ENCODE results near the gene B4GALNT2. TPM values are rescaled to one million over a fixed set of nuclear protein-coding genes. Genes with fewer than 3 reads are reported as not detected.
A peak's percentile ranks its signal among the peaks of the same experiment; 100 is the strongest.
"Not testable (repeated sequence)": the region's sequence is repeated elsewhere in the genome, so short reads cannot be mapped to it uniquely, and the experiment has no call there.

B4GALNT2 gene
- total RNA-seq, 5 donors from 2014 or later (not counting 1 experiment from before 2014, with no cell fraction given) = 0.03 to 0.19 TPM; not detected in 3

DNA sequence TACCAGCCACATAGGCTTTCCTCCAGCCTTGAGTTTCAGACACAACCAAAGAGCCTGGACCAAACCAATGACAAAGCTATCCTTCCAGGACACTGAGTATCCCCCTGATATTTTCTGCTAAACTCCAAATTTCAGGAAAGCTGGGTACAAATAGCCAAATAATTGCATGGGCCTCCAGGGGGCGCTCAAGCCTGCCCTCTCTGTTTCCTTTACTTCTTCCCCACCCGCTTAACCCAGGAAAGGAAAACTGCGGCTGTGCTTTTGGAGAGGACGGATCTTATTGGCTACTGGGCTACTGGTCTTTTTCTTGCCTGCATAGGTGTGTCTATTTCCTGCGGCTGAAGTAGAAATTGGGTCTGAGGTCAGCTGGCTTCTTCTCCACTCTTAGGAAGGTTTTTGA is 47.7 kb downstream of the B4GALNT2 start:
- Histone ChIP-seq H3K27ac (ENCODE audit: low read length) (no peak overlapping the region), H3K4me3 (ENCODE audit: control insufficient read depth in 1 of 2, extremely low read depth in 1 of 2, low read length in 1 of 2) (no peak overlapping the region), H3K4me1 (ENCODE audit: control insufficient read depth in 1 of 2, extremely low read depth in 1 of 2, insufficient read depth in 2 of 2, low read length in 2 of 2) (peaks cover 0 to 6% of the 10 kb centered on the region in 2 experiments), H3K9me3 (peaks cover 7% of the 10 kb centered on the region), H3K36me3 (ENCODE audit: control insufficient read depth in 2 of 2, extremely low read depth in 1 of 2, insufficient read depth in 1 of 2, low read length in 1 of 2) (no peaks in the 10 kb centered on the region), H3K27me3 (replicated peaks in 1 of 2; ENCODE audit: control insufficient read depth in 2 of 2, extremely low read depth in 1 of 2, insufficient read depth in 2 of 2, low read length in 1 of 2) (peaks cover 0 to 10% of the 10 kb centered on the region in 2 experiments)
- no CpG with 5 or more reads among the region's 5 CpGs for WGBS (ENCODE audit: insufficient coverage)
- DNase-seq (peak in 33 of 35 experiments; percentile 5 to 83 (median 53)), ATAC-seq (replicated peaks in 1 of 4) (peak in 2 of 4 experiments; percentile 33 to 61)
- Mint-ChIP-seq H3K27me3 (peaks cover 1 to 4% of the 10 kb centered on the region in 2 donors), H3K27ac (no peak overlapping the region), H3K36me3 (peaks cover 14% of the 10 kb centered on the region), H3K4me1 (peaks cover 0 to 5% (median 4%) of the 10 kb centered on the region in 3 donors), H3K4me3 (peak overlapping the region in 1 of 3 donors; percentile 31), H3K9me3 (peaks cover 0 to 23% (median 16%) of the 10 kb centered on the region in 3 donors)
- CTCF ChIA-PET = interaction anchor here (0.5 to 2.3 kb wide), 21 partner anchors 9 to 816 kb away, joined by 3 to 10 read pairs (median 5); partner anchors contain the start of genes NGFR (in 1 of the 2) and PHOSPHO1 (in 1 of the 2)
- POLR2A ChIA-PET = interaction anchor here in 1 of 2 donors (0.6 kb wide), 2 partner anchors 482 to 551 kb away, joined by 3 to 5 read pairs; no protein-coding TSS in a partner anchor

DNA sequence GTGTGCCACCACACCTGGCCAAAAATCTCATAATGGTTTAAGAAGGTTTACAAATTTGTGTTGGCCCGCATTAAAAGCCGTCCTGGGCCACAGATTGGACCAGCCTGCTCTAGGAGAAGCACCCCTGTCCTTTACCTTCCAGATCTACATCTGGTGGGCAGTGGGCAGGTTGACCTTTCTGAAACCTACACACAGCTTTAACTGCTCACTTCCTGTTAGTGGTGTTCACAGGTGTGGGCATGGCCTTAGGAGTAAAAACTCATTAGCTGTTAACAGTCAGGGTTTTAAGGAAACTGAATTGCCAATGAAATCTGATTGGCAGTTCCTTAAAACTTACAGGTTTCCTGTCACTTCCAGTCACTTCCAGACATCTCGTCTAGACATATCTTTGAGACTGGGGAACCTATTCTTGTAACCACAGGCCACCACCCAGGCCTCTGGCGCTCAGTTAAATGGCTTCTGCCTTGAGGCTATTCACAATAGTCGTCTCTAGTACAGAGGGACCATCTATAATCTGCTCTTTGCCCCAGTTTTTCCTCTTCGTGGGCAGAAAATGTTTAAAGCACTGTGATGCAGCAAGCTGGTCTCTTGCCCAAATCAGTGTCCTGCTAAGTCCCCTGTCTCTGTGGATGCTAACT is 48.5 kb downstream of the B4GALNT2 start:
- peaks cover 0 to 5% (median 4%) of the 10 kb centered on the region in 3 donors for H3K4me1 Mint-ChIP-seq
- no peak overlapping the region for H3K27ac Mint-ChIP-seq
- DNase-seq (no peak), ATAC-seq (replicated peaks in 1 of 4) (no peak)
- H3K4me3 Mint-ChIP-seq = no peak overlapping the region
- Histone ChIP-seq H3K9me3 (peaks cover 6% of the 10 kb centered on the region), H3K4me3 (ENCODE audit: control insufficient read depth in 1 of 2, extremely low read depth in 1 of 2, low read length in 1 of 2) (no peak overlapping the region), H3K36me3 (ENCODE audit: control insufficient read depth in 2 of 2, extremely low read depth in 1 of 2, insufficient read depth in 1 of 2, low read length in 1 of 2) (no peaks in the 10 kb centered on the region), H3K27ac (ENCODE audit: low read length) (no peak overlapping the region), H3K4me1 (ENCODE audit: control insufficient read depth in 1 of 2, extremely low read depth in 1 of 2, insufficient read depth in 2 of 2, low read length in 2 of 2) (peaks cover 0 to 6% of the 10 kb centered on the region in 2 experiments), H3K27me3 (replicated peaks in 1 of 2; ENCODE audit: control insufficient read depth in 2 of 2, extremely low read depth in 1 of 2, insufficient read depth in 2 of 2, low read length in 1 of 2) (peaks cover 0 to 10% of the 10 kb centered on the region in 2 experiments)
- peaks cover 13% of the 10 kb centered on the region for H3K36me3 Mint-ChIP-seq
- CTCF ChIA-PET = interaction anchor here (0.6 to 2.3 kb wide), 12 partner anchors 9 to 596 kb away, joined by 3 to 10 read pairs (median 6); partner anchors contain the start of gene PHOSPHO1 (in 1 of the 2)
- peaks cover 0 to 3% of the 10 kb centered on the region in 2 donors for H3K27me3 Mint-ChIP-seq
- 86% methylated on average over 4 of the region's 6 CpGs for WGBS (ENCODE audit: insufficient coverage)
- peaks cover 0 to 17% (median 15%) of the 10 kb centered on the region in 3 donors for H3K9me3 Mint-ChIP-seq
- POLR2A ChIA-PET = no interaction called here

DNA sequence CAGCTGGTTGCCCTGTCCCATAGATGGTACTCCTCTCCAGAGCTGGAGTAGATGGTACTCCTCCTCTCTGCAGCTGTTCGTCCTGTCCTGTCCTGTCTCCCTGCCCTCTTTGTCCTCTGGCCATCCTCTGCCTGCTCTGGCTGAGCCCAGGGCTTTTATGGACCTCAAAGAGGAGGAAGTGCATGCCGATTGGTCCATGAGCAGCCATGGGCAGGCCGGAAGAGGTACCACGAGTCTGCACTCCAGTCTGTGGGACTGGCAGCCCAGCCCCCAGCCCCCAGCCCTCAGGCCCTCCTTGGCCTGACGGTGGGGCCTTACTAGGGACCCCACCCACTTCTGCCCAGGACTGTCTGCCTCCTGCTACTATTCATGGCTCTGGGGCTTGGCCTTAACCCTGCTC is 50.8 kb downstream of the B4GALNT2 start:
- 83% methylated on average over 4 of the region's 5 CpGs for WGBS (ENCODE audit: insufficient coverage)
- ChIA-PET CTCF (interaction anchor here in 1 of 2 donors (1.0 kb wide), 1 partner anchor 44 kb away, joined by 7 read pairs; no protein-coding TSS in a partner anchor), POLR2A (no interaction called here)
- H3K36me3 ChIP-seq (ENCODE audit: control insufficient read depth in 2 of 2, extremely low read depth in 1 of 2, insufficient read depth in 1 of 2, low read length in 1 of 2) = no peaks in the 10 kb centered on the region
- Mint-ChIP-seq H3K36me3 (peaks cover 9% of the 10 kb centered on the region), H3K4me1 (peaks cover 0 to 5% (median 4%) of the 10 kb centered on the region in 3 donors), H3K9me3 (peaks cover 0 to 7% (median 7%) of the 10 kb centered on the region in 3 donors), H3K27ac (no peak overlapping the region), H3K27me3 (peaks cover 0 to 3% of the 10 kb centered on the region in 2 donors), H3K4me3 (no peak overlapping the region)
- no peak for DNase-seq
- no peak overlapping the region for H3K4me3 ChIP-seq (ENCODE audit: control insufficient read depth in 1 of 2, extremely low read depth in 1 of 2, low read length in 1 of 2)
- H3K27me3 ChIP-seq (replicated peaks in 1 of 2; ENCODE audit: control insufficient read depth in 2 of 2, extremely low read depth in 1 of 2, insufficient read depth in 2 of 2, low read length in 1 of 2) = peaks cover 0 to 2% of the 10 kb centered on the region in 2 experiments
- peaks cover 0 to 6% of the 10 kb centered on the region in 2 experiments for H3K4me1 ChIP-seq (ENCODE audit: control insufficient read depth in 1 of 2, extremely low read depth in 1 of 2, insufficient read depth in 2 of 2, low read length in 2 of 2)
- no peak for ATAC-seq (replicated peaks in 1 of 4)
- H3K27ac ChIP-seq (ENCODE audit: low read length) = no peak overlapping the region
- peaks cover 2% of the 10 kb centered on the region for H3K9me3 ChIP-seq

DNA sequence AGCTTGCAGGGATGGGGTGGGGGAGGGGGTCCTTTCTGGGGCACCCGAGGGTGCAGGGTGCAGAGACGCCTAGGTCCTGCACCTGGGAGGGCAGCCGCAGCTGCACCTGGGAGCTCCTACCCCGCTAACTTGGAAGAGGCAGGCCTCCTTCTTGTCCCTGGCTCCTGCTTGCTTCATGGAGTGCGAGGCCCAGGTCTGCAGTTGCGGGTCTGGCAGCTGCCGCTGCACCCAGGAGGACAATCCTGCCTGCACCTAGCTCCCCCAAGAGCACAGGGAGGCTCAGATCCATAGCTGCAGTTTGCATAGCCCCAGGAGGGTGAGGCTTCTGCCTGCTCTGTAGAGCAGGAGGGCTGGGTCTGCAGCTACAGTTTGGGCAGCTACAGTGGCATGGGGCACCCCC is 51.2 kb downstream of the B4GALNT2 start:
- Mint-ChIP-seq H3K9me3 (peaks cover 0 to 7% (median 7%) of the 10 kb centered on the region in 3 donors), H3K4me1 (peaks cover 0 to 5% (median 4%) of the 10 kb centered on the region in 3 donors), H3K27ac (no peak overlapping the region), H3K36me3 (peaks cover 9% of the 10 kb centered on the region), H3K4me3 (no peak overlapping the region), H3K27me3 (peaks cover 0 to 3% of the 10 kb centered on the region in 2 donors)
- no peak for ATAC-seq (replicated peaks in 1 of 4)
- Histone ChIP-seq H3K4me3 (ENCODE audit: control insufficient read depth in 1 of 2, extremely low read depth in 1 of 2, low read length in 1 of 2) (no peak overlapping the region), H3K27ac (ENCODE audit: low read length) (no peak overlapping the region), H3K4me1 (ENCODE audit: control insufficient read depth in 1 of 2, extremely low read depth in 1 of 2, insufficient read depth in 2 of 2, low read length in 2 of 2) (peaks cover 0 to 6% of the 10 kb centered on the region in 2 experiments), H3K9me3 (peaks cover 2% of the 10 kb centered on the region), H3K27me3 (replicated peaks in 1 of 2; ENCODE audit: control insufficient read depth in 2 of 2, extremely low read depth in 1 of 2, insufficient read depth in 2 of 2, low read length in 1 of 2) (peaks cover 0 to 2% of the 10 kb centered on the region in 2 experiments), H3K36me3 (ENCODE audit: control insufficient read depth in 2 of 2, extremely low read depth in 1 of 2, insufficient read depth in 1 of 2, low read length in 1 of 2) (no peaks in the 10 kb centered on the region)
- 96% methylated on average over 6 of the region's 7 CpGs for WGBS (ENCODE audit: insufficient coverage)
- ChIA-PET CTCF (interaction anchor here in 1 of 2 donors (1.0 kb wide), 1 partner anchor 43 kb away, joined by 7 read pairs; no protein-coding TSS in a partner anchor), POLR2A (no interaction called here)
- DNase-seq = no peak

DNA sequence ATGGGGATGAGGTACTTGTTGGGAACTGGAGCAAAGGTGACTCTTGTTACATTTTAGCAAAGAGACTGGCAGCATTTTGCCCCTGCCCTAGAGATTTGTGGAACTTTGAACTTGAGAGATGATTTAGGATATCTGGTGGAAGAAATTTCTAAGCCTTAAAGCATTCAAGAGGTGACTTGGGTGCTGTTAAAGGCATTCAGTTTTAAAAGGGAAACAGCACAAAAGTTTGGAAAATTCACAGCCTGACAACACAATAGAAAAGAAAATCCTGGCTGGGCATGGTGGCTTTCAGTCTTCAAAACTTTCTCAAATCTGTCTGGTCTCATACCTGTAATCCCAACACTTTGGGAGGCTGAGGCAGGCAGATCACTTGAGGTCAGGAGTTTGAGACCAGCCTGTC is 52.0 kb downstream of the B4GALNT2 start:
- POLR2A ChIA-PET, H3K4me3 Mint-ChIP-seq, CTCF ChIA-PET: not testable (repeated sequence)

DNA sequence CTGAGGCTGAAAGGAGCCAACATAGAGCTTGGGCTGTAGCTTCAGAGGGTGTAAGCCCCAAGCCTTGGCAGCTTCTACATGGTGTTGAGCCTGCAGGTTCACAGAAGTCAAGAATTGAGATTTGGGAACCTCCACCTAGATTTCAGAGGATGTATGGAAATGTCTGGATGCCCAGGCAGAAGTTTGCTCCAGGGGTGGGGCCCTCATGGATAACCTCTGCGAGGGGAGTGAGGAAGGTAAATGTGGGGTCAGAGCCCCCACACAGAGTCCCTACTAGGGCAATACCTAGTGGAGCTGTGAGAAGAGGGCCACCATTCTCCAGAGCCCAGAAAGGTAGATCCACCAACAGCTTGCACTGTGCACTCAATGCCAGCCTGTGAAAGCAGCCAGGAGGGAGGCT is 52.8 kb downstream of the B4GALNT2 start:
- H3K4me3 ChIP-seq (ENCODE audit: control insufficient read depth in 1 of 2, extremely low read depth in 1 of 2, low read length in 1 of 2); H3K36me3 Mint-ChIP-seq; H3K4me1 Mint-ChIP-seq; POLR2A ChIA-PET; H3K27ac Mint-ChIP-seq; H3K27me3 ChIP-seq (replicated peaks in 1 of 2; ENCODE audit: control insufficient read depth in 2 of 2, extremely low read depth in 1 of 2, insufficient read depth in 2 of 2, low read length in 1 of 2); H3K27me3 Mint-ChIP-seq; H3K4me1 ChIP-seq (ENCODE audit: control insufficient read depth in 1 of 2, extremely low read depth in 1 of 2, insufficient read depth in 2 of 2, low read length in 2 of 2); H3K4me3 Mint-ChIP-seq; H3K9me3 Mint-ChIP-seq; H3K27ac ChIP-seq (ENCODE audit: low read length); H3K9me3 ChIP-seq; H3K36me3 ChIP-seq (ENCODE audit: control insufficient read depth in 2 of 2, extremely low read depth in 1 of 2, insufficient read depth in 1 of 2, low read length in 1 of 2); DNase-seq; ATAC-seq (replicated peaks in 1 of 4): not testable (repeated sequence)
- no CpG with 5 or more reads among the region's 1 CpG for WGBS (ENCODE audit: insufficient coverage)
- CTCF ChIA-PET = interaction anchor here in 1 of 2 donors (0.7 to 0.8 kb wide), 2 partner anchors 43 to 131 kb away, joined by 3 to 11 read pairs; no protein-coding TSS in a partner anchor

More for the DNA sequence above, 52.0 kb downstream of the B4GALNT2 start:
- H3K36me3 ChIP-seq (ENCODE audit: control insufficient read depth in 2 of 2, extremely low read depth in 1 of 2, insufficient read depth in 1 of 2, low read length in 1 of 2); H3K9me3 ChIP-seq; H3K9me3 Mint-ChIP-seq; DNase-seq; ATAC-seq (replicated peaks in 1 of 4); H3K27me3 Mint-ChIP-seq; H3K4me1 ChIP-seq (ENCODE audit: control insufficient read depth in 1 of 2, extremely low read depth in 1 of 2, insufficient read depth in 2 of 2, low read length in 2 of 2); H3K4me1 Mint-ChIP-seq; H3K4me3 ChIP-seq (ENCODE audit: control insufficient read depth in 1 of 2, extremely low read depth in 1 of 2, low read length in 1 of 2); H3K27ac Mint-ChIP-seq; H3K36me3 Mint-ChIP-seq; H3K27me3 ChIP-seq (replicated peaks in 1 of 2; ENCODE audit: control insufficient read depth in 2 of 2, extremely low read depth in 1 of 2, insufficient read depth in 2 of 2, low read length in 1 of 2); H3K27ac ChIP-seq (ENCODE audit: low read length): not testable (repeated sequence)
